Ovary (tissue), 3 donors: ENCODE measurements around the gene ALX1.

Experiments
- CTCF ChIP-seq, 3 donors: fragments of 450-650 bp in 2 of 3; fragments of 200-600 bp in 1 of 3; IDR thresholded peaks; one replicate each; pipeline versions ENCODE4 v1.5.1 to v1.8.0; 2016 to 2022; ENCODE audit warnings: antibody characterized with exemption in 3 of 3, mild to moderate bottlenecking in 1 of 3
- EP300 ChIP-seq: sonication (generic); formaldehyde crosslinking; IDR thresholded peaks from one replicate; pipeline ENCODE4 v1.6.1; 2017; ENCODE audit warnings: antibody characterized with exemption
- POLR2A ChIP-seq: fragments of 450-650 bp; IDR thresholded peaks from one replicate; pipeline ENCODE4 v1.6.1; 2017; ENCODE audit warnings: antibody characterized with exemption, mild to moderate bottlenecking, moderate library complexity
- donor health status: DM: no; HTN: no; CAD: no.

- no peak for TF ChIP-seq POLR2A
- TF ChIP-seq CTCF (IDR thresholded peaks at IDR 0.05), result no peak
- no peak for TF ChIP-seq EP300
Observed at GRCh38 chr12:85266356-85266755, 13.7 kb upstream of the ALX1 start.
